Measurements from ENCODE around the gene CACNA2D3. TPM values are rescaled to one million over a fixed set of nuclear protein-coding genes. Genes with fewer than 3 reads are reported as not detected.

Gene CACNA2D3
- total and polyA plus RNA-seq, 4 donors: 0.06 to 0.37 (median 0.08) TPM; not detected in 1

DNA sequence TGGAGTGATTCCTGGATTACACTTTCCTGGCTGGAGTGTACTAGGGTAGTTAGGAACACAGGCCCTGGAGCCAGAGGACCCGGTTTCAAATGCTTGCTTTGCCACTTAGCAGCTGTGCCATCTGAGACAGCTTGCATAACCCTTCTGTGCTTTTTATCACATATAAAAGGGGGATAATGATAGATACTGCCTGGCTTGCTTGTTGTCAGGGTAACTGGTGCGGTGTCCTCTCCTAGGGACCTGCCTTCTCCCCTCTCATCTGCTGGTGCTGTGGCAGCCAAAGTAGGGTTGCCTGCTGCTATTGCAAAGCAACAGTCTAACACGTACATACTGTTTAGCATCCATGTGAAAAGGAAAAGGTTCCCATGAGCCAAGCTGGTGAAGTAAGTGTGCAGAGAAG is 667.7 kb downstream of the CACNA2D3 start:
- Histone ChIP-seq H3K27ac (ENCODE audit: low read depth in 1 of 2, low read length in 2 of 2) (no peak overlapping the region), H3K36me3 (ENCODE audit: control insufficient read depth in 4 of 4, insufficient read depth in 3 of 4, low read depth in 1 of 4, low read length in 3 of 4) (no peaks in the 10 kb centered on the region), H3K4me1 (ENCODE audit: control insufficient read depth in 4 of 4, insufficient read depth in 4 of 4, low read length in 3 of 4) (no peaks in the 10 kb centered on the region), H3K27me3 (ENCODE audit: control insufficient read depth in 4 of 4, insufficient read depth in 4 of 4, low read length in 3 of 4) (peaks cover 0 to 4% (median under 1%) of the 10 kb centered on the region in 4 donors), H3K9ac (ENCODE audit: low read depth in 1 of 2, low read length in 2 of 2) (no peak overlapping the region), H3K9me3 (ENCODE audit: control insufficient read depth in 4 of 4, low read length in 3 of 4) (no peaks in the 10 kb centered on the region), H3K4me3 (ENCODE audit: low read depth in 1 of 3, low read length in 3 of 3) (no peak overlapping the region)
- 80% methylated on average over 3 of the region's 3 CpGs for WGBS
- TF ChIP-seq SP1 (IDR thresholded peaks at IDR 0.05): no peak
- no peak for TF ChIP-seq YY1 (IDR thresholded peaks at IDR 0.05)
- no peak for TF ChIP-seq FOXA1 (IDR thresholded peaks at IDR 0.05)
- TF ChIP-seq TAF1 (conservative IDR thresholded peaks at IDR 0.05): no peak
- TF ChIP-seq ZBTB33 (IDR thresholded peaks at IDR 0.05): no peak
- TF ChIP-seq GABPA (IDR thresholded peaks at IDR 0.05 in 1 of 2, conservative IDR thresholded peaks at IDR 0.05 in 1 of 2): no peak
- TF ChIP-seq, protein P1, sequence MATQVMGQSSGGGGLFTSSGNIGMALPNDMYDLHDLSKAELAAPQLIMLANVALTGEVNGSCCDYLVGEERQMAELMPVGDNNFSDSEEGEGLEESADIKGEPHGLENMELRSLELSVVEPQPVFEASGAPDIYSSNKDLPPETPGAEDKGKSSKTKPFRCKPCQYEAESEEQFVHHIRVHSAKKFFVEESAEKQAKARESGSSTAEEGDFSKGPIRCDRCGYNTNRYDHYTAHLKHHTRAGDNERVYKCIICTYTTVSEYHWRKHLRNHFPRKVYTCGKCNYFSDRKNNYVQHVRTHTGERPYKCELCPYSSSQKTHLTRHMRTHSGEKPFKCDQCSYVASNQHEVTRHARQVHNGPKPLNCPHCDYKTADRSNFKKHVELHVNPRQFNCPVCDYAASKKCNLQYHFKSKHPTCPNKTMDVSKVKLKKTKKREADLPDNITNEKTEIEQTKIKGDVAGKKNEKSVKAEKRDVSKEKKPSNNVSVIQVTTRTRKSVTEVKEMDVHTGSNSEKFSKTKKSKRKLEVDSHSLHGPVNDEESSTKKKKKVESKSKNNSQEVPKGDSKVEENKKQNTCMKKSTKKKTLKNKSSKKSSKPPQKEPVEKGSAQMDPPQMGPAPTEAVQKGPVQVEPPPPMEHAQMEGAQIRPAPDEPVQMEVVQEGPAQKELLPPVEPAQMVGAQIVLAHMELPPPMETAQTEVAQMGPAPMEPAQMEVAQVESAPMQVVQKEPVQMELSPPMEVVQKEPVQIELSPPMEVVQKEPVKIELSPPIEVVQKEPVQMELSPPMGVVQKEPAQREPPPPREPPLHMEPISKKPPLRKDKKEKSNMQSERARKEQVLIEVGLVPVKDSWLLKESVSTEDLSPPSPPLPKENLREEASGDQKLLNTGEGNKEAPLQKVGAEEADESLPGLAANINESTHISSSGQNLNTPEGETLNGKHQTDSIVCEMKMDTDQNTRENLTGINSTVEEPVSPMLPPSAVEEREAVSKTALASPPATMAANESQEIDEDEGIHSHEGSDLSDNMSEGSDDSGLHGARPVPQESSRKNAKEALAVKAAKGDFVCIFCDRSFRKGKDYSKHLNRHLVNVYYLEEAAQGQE (IDR thresholded peaks at IDR 0.05): no peak
- TF ChIP-seq JUND (IDR thresholded peaks at IDR 0.05): no peak
- no peak for TF ChIP-seq HNF4G (IDR thresholded peaks at IDR 0.05)
- no peak for TF ChIP-seq ATF3 (IDR thresholded peaks at IDR 0.05)
- no peak for TF ChIP-seq HNF4A (conservative IDR thresholded peaks at IDR 0.05)
- no peak for TF ChIP-seq RXRA (IDR thresholded peaks at IDR 0.05)
- no peak for TF ChIP-seq NR2F2 (IDR thresholded peaks at IDR 0.05)
- no peak for DNase-seq (ENCODE audit: low spot score)

DNA sequence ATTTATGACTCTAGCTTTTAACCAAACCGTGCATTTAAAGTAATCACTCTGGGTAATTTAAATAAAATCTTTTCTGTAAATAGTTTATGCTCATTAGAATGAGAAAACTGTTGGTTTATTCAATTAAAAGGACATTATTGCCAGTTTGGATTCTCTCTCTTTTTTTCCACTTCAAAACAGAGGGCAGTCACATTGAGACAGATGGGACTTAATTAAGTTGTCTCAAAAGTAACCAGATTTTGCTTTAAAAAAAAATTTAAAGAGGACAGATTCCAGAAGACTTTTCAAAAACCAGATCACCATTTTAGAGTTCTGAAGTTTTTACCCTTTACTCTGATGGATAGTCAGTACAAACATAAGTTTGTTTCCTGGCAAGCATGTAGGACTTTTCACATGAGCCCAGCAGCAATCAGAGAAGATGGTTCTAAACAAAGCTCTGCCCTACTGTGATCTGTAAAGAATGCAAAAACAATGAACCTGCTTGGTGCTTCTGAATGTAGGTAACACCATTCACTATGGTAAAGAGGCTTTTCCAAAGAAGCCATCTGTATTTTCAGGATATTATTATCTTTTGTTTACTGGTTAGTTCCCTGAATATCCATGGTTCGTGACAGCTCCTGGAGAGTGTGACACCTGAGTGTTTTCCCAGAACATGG is 669.3 kb downstream of the CACNA2D3 start:
- Histone ChIP-seq H3K4me1 (ENCODE audit: control insufficient read depth in 4 of 4, insufficient read depth in 4 of 4, low read length in 3 of 4) (no peaks in the 10 kb centered on the region), H3K9me3 (ENCODE audit: control insufficient read depth in 4 of 4, low read length in 3 of 4) (peaks cover 0 to 3% (median 1%) of the 10 kb centered on the region in 4 donors), H3K27me3 (ENCODE audit: control insufficient read depth in 4 of 4, insufficient read depth in 4 of 4, low read length in 3 of 4) (peaks cover 0 to 5% (median 3%) of the 10 kb centered on the region in 4 donors), H3K4me3 (ENCODE audit: low read depth in 1 of 3, low read length in 3 of 3) (no peak overlapping the region), H3K9ac (ENCODE audit: low read depth in 1 of 2, low read length in 2 of 2) (no peak overlapping the region), H3K27ac (ENCODE audit: low read depth in 1 of 2, low read length in 2 of 2) (no peak overlapping the region), H3K36me3 (ENCODE audit: control insufficient read depth in 4 of 4, insufficient read depth in 3 of 4, low read depth in 1 of 4, low read length in 3 of 4) (no peaks in the 10 kb centered on the region)
- no peak for DNase-seq (ENCODE audit: low spot score)
- WGBS: 26% methylated on average over 2 of the region's 2 CpGs
- TF ChIP-seq SP1 (IDR thresholded peaks at IDR 0.05) (no peak), EGR1 (IDR thresholded peaks at IDR 0.05; ENCODE audit: low read depth in 2 of 2) (no peak)
